Measurements from ENCODE around the gene MEX3A.

GRCh38 chr1:156025876-156026275 is 56.4 kb downstream of the MEX3A start:
- TF ChIP-seq POLR2A (IDR thresholded peaks at IDR 0.05) (no peak), CTCF (IDR thresholded peaks at IDR 0.05) (peak in 5 of 6 experiments; percentile 18 to 51 (median 40))

Data from esophagus squamous epithelium (tissue), 4 donors.